Upper lobe of right lung (tissue), 1 donor: ENCODE measurements around the gene C17orf67. TPM values are rescaled to one million over a fixed set of nuclear protein-coding genes. Genes with fewer than 3 reads are reported as not detected.

Source experiments
- ATAC-seq: fragments of 200-7000 bp; cut with Tn5 transposase; one replicate; pipeline ENCODE4 v1.9.1; 2020; ENCODE audit warnings: mild to moderate bottlenecking, moderate library complexity
- DNase-seq: peaks from one replicate; pipeline ENCODE4 v3.0.0-alpha.2; 2020
- H3K27ac ChIP-seq: fragments of 200-600 bp; one replicate; pipeline ENCODE4 v1.8.0; 2022
- H3K27me3 ChIP-seq: fragments of 200-600 bp; one replicate; pipeline ENCODE4 v1.8.0; 2022; ENCODE audit warnings: mild to moderate bottlenecking
- H3K36me3 ChIP-seq: fragments of 200-600 bp; one replicate; pipeline ENCODE4 v1.8.0; 2022
- H3K4me1 ChIP-seq: fragments of 200-600 bp; one replicate; pipeline ENCODE4 v1.8.0; 2022
- H3K4me3 ChIP-seq: fragments of 200-600 bp; one replicate; pipeline ENCODE4 v1.8.0; 2022; ENCODE audit warnings: mild to moderate bottlenecking
- H3K9me3 ChIP-seq: fragments of 200-600 bp; one replicate; pipeline ENCODE4 v1.8.0; 2022
- CTCF ChIP-seq: fragments of 200-600 bp; IDR thresholded peaks from one replicate; pipeline ENCODE4 v1.8.0; 2022; ENCODE audit warnings: antibody characterized with exemption
- intact Hi-C: fragments of 100-400 bp; cut with DNase I; formaldehyde crosslinking; loops from one replicate; pipeline ENCODE4 v1.11.0; 2022
- total RNA-seq: library from RNA; stranded (reverse); fragmentation: NEBNext Ultra II Directional; extraction: Animal tissue kit (Norgen Biotek cat#: 25700); gene quantifications from one replicate; pipeline ENCODE4 v1.2.1, GENCODE V29; 2021
- donor health status: DM: no; HTN: yes; CAD: no; lungs with severe emphysema.

The C17orf67 gene
- total RNA-seq, 1 donor from 2014 or later, result 3.8 TPM

GRCh38 chr17:56796536-56796935, 37.2 kb downstream of the C17orf67 start:
- DNase-seq, result no peak
- H3K36me3 ChIP-seq, result no peaks in the 10 kb centered on the region
- no peak for TF ChIP-seq CTCF
- ATAC-seq, result no peak
- intact Hi-C loops, result no loop called here
- no peak overlapping the region for H3K4me3 ChIP-seq
- H3K27me3 ChIP-seq, result no peaks in the 10 kb centered on the region
- H3K27ac ChIP-seq, result no peak overlapping the region
- peaks cover 3% of the 10 kb centered on the region for H3K4me1 ChIP-seq
- H3K9me3 ChIP-seq, result no peaks in the 10 kb centered on the region

GRCh38 chr17:56795221-56795865, 38.4 kb downstream of the C17orf67 start:
- no peak for TF ChIP-seq CTCF
- no peaks in the 10 kb centered on the region for H3K27me3 ChIP-seq
- H3K27ac ChIP-seq, result no peak overlapping the region
- H3K36me3 ChIP-seq, result no peaks in the 10 kb centered on the region
- intact Hi-C loops, result no loop called here
- peak; percentile 9 for ATAC-seq
- DNase-seq, result no peak
- peaks cover 3% of the 10 kb centered on the region for H3K4me1 ChIP-seq
- no peaks in the 10 kb centered on the region for H3K9me3 ChIP-seq
- H3K4me3 ChIP-seq, result no peak overlapping the region

GRCh38 chr17:56793957-56794356, 39.8 kb downstream of the C17orf67 start:
- no peak for TF ChIP-seq CTCF
- DNase-seq (no peak), ATAC-seq (peak; percentile 78)
- Histone ChIP-seq H3K36me3 (no peaks in the 10 kb centered on the region), H3K4me3 (no peak overlapping the region), H3K27ac (no peak overlapping the region), H3K4me1 (peaks cover 3% of the 10 kb centered on the region), H3K27me3 (no peaks in the 10 kb centered on the region), H3K9me3 (no peaks in the 10 kb centered on the region)
- intact Hi-C loops, result no loop called here

- ATAC-seq (no peak), DNase-seq (no peak)
- peaks cover 3% of the 10 kb centered on the region for H3K4me1 ChIP-seq
- TF ChIP-seq CTCF, result no peak
- no peaks in the 10 kb centered on the region for H3K9me3 ChIP-seq
- no peak overlapping the region for H3K4me3 ChIP-seq
- no peaks in the 10 kb centered on the region for H3K36me3 ChIP-seq
- H3K27ac ChIP-seq, result no peak overlapping the region
- intact Hi-C loops, result no loop called here
- H3K27me3 ChIP-seq, result no peaks in the 10 kb centered on the region
Measured at GRCh38 chr17:56793531-56793930, 40.2 kb downstream of the C17orf67 start.

- Histone ChIP-seq H3K4me3 (no peak overlapping the region), H3K27ac (no peak overlapping the region), H3K27me3 (no peaks in the 10 kb centered on the region), H3K4me1 (peaks cover 3% of the 10 kb centered on the region), H3K9me3 (no peaks in the 10 kb centered on the region), H3K36me3 (no peaks in the 10 kb centered on the region)
- ATAC-seq (no peak), DNase-seq (no peak)
- intact Hi-C loops, result no loop called here
- no peak for TF ChIP-seq CTCF
Measured at GRCh38 chr17:56792267-56792666, 41.5 kb downstream of the C17orf67 start.

- no peak for DNase-seq
Measured at GRCh38 chr17:56786989-56787482, 46.7 kb downstream of the C17orf67 start.

More at GRCh38 chr17:56786989-56787482, 46.7 kb downstream of the C17orf67 start:
- no peaks in the 10 kb centered on the region for H3K9me3 ChIP-seq
- no peak overlapping the region for H3K27ac ChIP-seq
- no peaks in the 10 kb centered on the region for H3K4me1 ChIP-seq
- peak; percentile 91 for ATAC-seq
- no peak for TF ChIP-seq CTCF
- H3K4me3 ChIP-seq, result no peak overlapping the region
- H3K27me3 ChIP-seq, result no peaks in the 10 kb centered on the region
- intact Hi-C loops, result no loop called here
- H3K36me3 ChIP-seq, result no peaks in the 10 kb centered on the region
